H9 (cell line): ENCODE results near the gene CACNA1I. TPM values are rescaled to one million over a fixed set of nuclear protein-coding genes. Genes with fewer than 3 reads are reported as not detected.

ENCODE experiments used
- DNase-seq: peaks from one replicate; pipeline ENCODE4 v3.0.0-alpha.2; 2017
- H2AFZ ChIP-seq: one replicate; pipeline ENCODE4 v1.6.1; 2013; ENCODE audit warnings: mild to moderate bottlenecking, low read length, control low read depth, moderate library complexity
- H2AK5ac ChIP-seq: 2 replicates; pipeline ENCODE4 v1.6.1; 2013; ENCODE audit warnings: low read length, control low read depth, mixed read lengths; ENCODE audit not compliant: insufficient read length
- H2BK120ac ChIP-seq: one replicate; pipeline ENCODE4 v1.6.1; 2013; ENCODE audit warnings: low read depth, mild to moderate bottlenecking, low read length, control low read depth, inconsistent platforms; ENCODE audit not compliant: poor library complexity, severe bottlenecking
- H2BK12ac ChIP-seq: 2 replicates; pipeline ENCODE4 v1.6.1; 2013; ENCODE audit warnings: low read length, control low read depth, mixed read lengths, low read depth; ENCODE audit not compliant: insufficient read length
- H2BK15ac ChIP-seq: 2 replicates; pipeline ENCODE4 v1.6.1; 2013; ENCODE audit warnings: low read depth, low read length, control low read depth
- H2BK20ac ChIP-seq: one replicate; pipeline ENCODE4 v1.6.1; 2013; ENCODE audit warnings: low read depth, mild to moderate bottlenecking, low read length, control low read depth, inconsistent platforms; ENCODE audit not compliant: poor library complexity, severe bottlenecking
- H2BK5ac ChIP-seq: 2 replicates; pipeline ENCODE4 v1.6.1; 2013; ENCODE audit warnings: low read length, control low read depth, mixed read lengths; ENCODE audit not compliant: insufficient read length
- H3K14ac ChIP-seq: 2 replicates; pipeline ENCODE4 v1.6.1; 2013; ENCODE audit warnings: low read length, control low read depth; ENCODE audit not compliant: insufficient read depth
- H3K18ac ChIP-seq: 2 replicates; pipeline ENCODE4 v1.6.1; 2013; ENCODE audit warnings: low read depth, mild to moderate bottlenecking, mixed read lengths, low read length, control low read depth; ENCODE audit not compliant: insufficient read length
- H3K23ac ChIP-seq: 2 replicates; pipeline ENCODE4 v1.6.1; 2013; ENCODE audit warnings: low read length, control low read depth, mixed read lengths, low read depth; ENCODE audit not compliant: insufficient read length
- H3K23me2 ChIP-seq: 2 replicates; pipeline ENCODE4 v1.6.1; 2013; ENCODE audit warnings: low read depth, mild to moderate bottlenecking, mixed read lengths, low read length, control low read depth; ENCODE audit not compliant: insufficient read length, poor library complexity, severe bottlenecking
- H3K27ac ChIP-seq: 2 replicates; pipeline ENCODE4 v1.5.1; 2013; ENCODE audit warnings: low read length, control low read depth, mixed read lengths, low read depth; ENCODE audit not compliant: insufficient read length
- H3K27me3 ChIP-seq: 2 replicates; pipeline ENCODE4 v1.6.1; 2013; ENCODE audit warnings: low read length, control low read depth, inconsistent platforms; ENCODE audit not compliant: insufficient read depth
- H3K4ac ChIP-seq: 2 replicates; pipeline ENCODE4 v1.6.1; 2013; ENCODE audit warnings: low read depth, mild to moderate bottlenecking, control low read depth, inconsistent platforms, low read length, moderate library complexity
- H3K4me1 ChIP-seq: 2 replicates; pipeline ENCODE4 v1.6.1; 2013; ENCODE audit warnings: low read length, control low read depth, inconsistent platforms; ENCODE audit not compliant: insufficient read depth
- H3K4me2 ChIP-seq: 2 replicates; pipeline ENCODE4 v1.6.1; 2013; ENCODE audit warnings: low read length, control low read depth, mixed read lengths; ENCODE audit not compliant: insufficient read length, insufficient read depth
- H3K56ac ChIP-seq: 2 replicates; pipeline ENCODE4 v1.6.1; 2013; ENCODE audit warnings: low read depth, mild to moderate bottlenecking, mixed read lengths, low read length, control low read depth; ENCODE audit not compliant: insufficient read length
- H3K79me1 ChIP-seq: 2 replicates; pipeline ENCODE4 v1.6.1; 2013; ENCODE audit warnings: low read depth, mild to moderate bottlenecking, moderate library complexity, low read length, control low read depth, inconsistent platforms; ENCODE audit not compliant: insufficient read depth, poor library complexity, severe bottlenecking
- H3K79me2 ChIP-seq: 2 replicates; pipeline ENCODE4 v1.6.1; 2013; ENCODE audit warnings: low read length, control low read depth, inconsistent platforms; ENCODE audit not compliant: insufficient read depth
- H3K9ac ChIP-seq: 2 replicates; pipeline ENCODE4 v1.6.1; 2013; ENCODE audit warnings: low read length, control low read depth, mixed read lengths; ENCODE audit not compliant: insufficient read length; ENCODE audit errors: extremely low read depth
- H3K9me3 ChIP-seq: one replicate; pipeline ENCODE4 v1.6.1; 2013; ENCODE audit warnings: low read depth, low read length, inconsistent platforms; ENCODE audit not compliant: control insufficient read depth
- H3T11ph ChIP-seq: one replicate; pipeline ENCODE4 v1.6.1; 2013; ENCODE audit warnings: mild to moderate bottlenecking, low read length, control low read depth, inconsistent platforms
- H4K20me1 ChIP-seq: one replicate; pipeline ENCODE4 v1.6.1; 2013; ENCODE audit not compliant: control insufficient read depth, insufficient read length, insufficient read depth
- H4K5ac ChIP-seq: 2 replicates; pipeline ENCODE4 v1.6.1; 2013; ENCODE audit warnings: low read depth, mild to moderate bottlenecking, mixed read lengths, low read length, control low read depth; ENCODE audit not compliant: insufficient read length
- H4K8ac ChIP-seq: replicated peaks from 2 replicates; pipeline ENCODE4 v1.6.1; 2013; ENCODE audit warnings: low read length, control low read depth, mixed read lengths, low read depth; ENCODE audit not compliant: insufficient read length
- H4K91ac ChIP-seq: 2 replicates; pipeline ENCODE4 v1.6.1; 2013; ENCODE audit warnings: low read depth, mild to moderate bottlenecking, moderate library complexity, mixed read lengths, low read length, control low read depth; ENCODE audit not compliant: insufficient read length
- H3K27ac Mint-ChIP-seq, 3 experiments: 2 replicates in 2 of 3; 3 replicates in 1 of 3; pipeline ENCODE4 v1.8.0; 2020 to 2021; ENCODE audit warnings: mixed read lengths in 3 of 3, mild to moderate bottlenecking in 1 of 3, moderate library complexity in 1 of 3
- H3K27me3 Mint-ChIP-seq: 2 replicates; pipeline ENCODE4 v1.8.0; 2021; ENCODE audit warnings: low read depth, mild to moderate bottlenecking, moderate library complexity, mixed read lengths
- H3K36me3 Mint-ChIP-seq, 3 experiments: 2 replicates in 2 of 3; 3 replicates in 1 of 3; pipeline ENCODE4 v1.8.0; 2020 to 2021; ENCODE audit warnings: low read depth in 3 of 3, mixed read lengths in 3 of 3; ENCODE audit not compliant: insufficient read depth in 1 of 3
- H3K4me1 Mint-ChIP-seq, 2 experiments: 2 replicates each; pipeline ENCODE4 v1.8.0; 2020; ENCODE audit warnings: mixed read lengths in 2 of 2
- H3K4me3 Mint-ChIP-seq, 2 experiments: 2 replicates in 1 of 2; 3 replicates in 1 of 2; pipeline ENCODE4 v1.8.0; 2020 to 2021; ENCODE audit warnings: mild to moderate bottlenecking in 2 of 2, mixed read lengths in 2 of 2, moderate library complexity in 1 of 2
- H3K9me3 Mint-ChIP-seq, 2 experiments: 2 replicates in 1 of 2; 3 replicates in 1 of 2; pipeline ENCODE4 v1.8.0; 2020; ENCODE audit warnings: mild to moderate bottlenecking in 2 of 2, mixed read lengths in 2 of 2, moderate library complexity in 1 of 2
- WGBS: extraction: QIAGEN DNeasy Blood & Tissue Kit; methylation state at CpG from one replicate; pipeline ENCODE4 v1.1.7; 2013; ENCODE audit warnings: missing lambda C conversion rate, low lambda C conversion rate, mixed read lengths; ENCODE audit not compliant: insufficient read length; ENCODE audit errors: extremely low coverage; 5-methylcytosine and 5-hydroxymethylcytosine counted together
- total RNA-seq: library from RNA; stranded (reverse); gene quantifications from 2 replicates; pipeline ENCODE4 v1.2.1, GENCODE V29; 2021
- TF ChIP-seq, protein P1 (sequence below): fragments of 200-600 bp; sonication (generic); conservative IDR thresholded peaks from 3 replicates; pipeline ENCODE4 v1.8.0; 2021; ENCODE audit warnings: antibody characterized with exemption, mild to moderate bottlenecking

CACNA1I gene
- total RNA-seq, 1 experiment from 2014 or later, result 0.50 TPM

DNA sequence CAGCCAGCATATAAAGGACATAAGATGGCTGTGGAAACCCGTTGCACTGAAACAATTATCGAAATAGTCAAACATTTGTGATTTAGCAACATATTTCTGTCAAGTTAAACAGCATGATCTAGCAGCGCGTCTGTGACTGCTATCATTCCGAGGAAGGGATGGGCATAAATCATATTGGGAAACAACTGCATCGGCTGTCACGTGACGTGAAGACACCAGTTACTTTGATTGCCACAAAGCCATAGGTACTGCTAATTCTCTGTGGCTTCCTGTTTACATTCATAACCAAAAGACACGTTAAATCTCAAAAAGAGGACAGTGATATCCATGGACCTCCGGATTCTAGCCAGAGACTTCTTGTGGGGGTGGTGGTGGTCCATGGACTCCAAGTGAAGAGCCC is 87.8 kb downstream of the CACNA1I start:
- H3T11ph ChIP-seq, result no peak overlapping the region
- no peak overlapping the region for H2BK12ac ChIP-seq
- WGBS, result no CpG with 5 or more reads among the region's 10 CpGs
- H3K27ac Mint-ChIP-seq, result no peak overlapping the region
- peaks cover 4% of the 10 kb centered on the region; the same call in 1 of the 2 replicates for H3K27me3 ChIP-seq
- no peak overlapping the region for H3K23ac ChIP-seq
- H3K4me3 Mint-ChIP-seq, result no peak overlapping the region
- no peak overlapping the region for H3K4me2 ChIP-seq
- H3K4me1 ChIP-seq, result no peaks in the 10 kb centered on the region
- no peak overlapping the region for H4K8ac ChIP-seq
- H2BK5ac ChIP-seq, result no peak overlapping the region
- no peaks in the 10 kb centered on the region for H3K79me2 ChIP-seq
- H2BK15ac ChIP-seq, result no peak overlapping the region
- H3K27ac ChIP-seq, result no peak overlapping the region
- H3K79me1 ChIP-seq, result no peaks in the 10 kb centered on the region
- H3K4me1 Mint-ChIP-seq, result peaks cover 11 to 17% of the 10 kb centered on the region in 2 experiments
- H4K5ac ChIP-seq, result no peak overlapping the region
- no peak overlapping the region for H2BK120ac ChIP-seq
- no peak overlapping the region for H2BK20ac ChIP-seq
- H3K9me3 Mint-ChIP-seq, result no peaks in the 10 kb centered on the region; a peak in 1 of 5 replicates
- H4K20me1 ChIP-seq, result no peaks in the 10 kb centered on the region
- peaks cover 8% of the 10 kb centered on the region for H3K23me2 ChIP-seq
- no peaks in the 10 kb centered on the region for H3K36me3 Mint-ChIP-seq
- H3K56ac ChIP-seq, result no peak overlapping the region
- H2AK5ac ChIP-seq, result no peak overlapping the region
- H3K27me3 Mint-ChIP-seq, result peaks cover 66% of the 10 kb centered on the region
- no peak for DNase-seq
- H3K9me3 ChIP-seq, result no peaks in the 10 kb centered on the region
- no peak overlapping the region for H3K18ac ChIP-seq
- H3K9ac ChIP-seq, result no peak overlapping the region
- TF ChIP-seq, protein P1, sequence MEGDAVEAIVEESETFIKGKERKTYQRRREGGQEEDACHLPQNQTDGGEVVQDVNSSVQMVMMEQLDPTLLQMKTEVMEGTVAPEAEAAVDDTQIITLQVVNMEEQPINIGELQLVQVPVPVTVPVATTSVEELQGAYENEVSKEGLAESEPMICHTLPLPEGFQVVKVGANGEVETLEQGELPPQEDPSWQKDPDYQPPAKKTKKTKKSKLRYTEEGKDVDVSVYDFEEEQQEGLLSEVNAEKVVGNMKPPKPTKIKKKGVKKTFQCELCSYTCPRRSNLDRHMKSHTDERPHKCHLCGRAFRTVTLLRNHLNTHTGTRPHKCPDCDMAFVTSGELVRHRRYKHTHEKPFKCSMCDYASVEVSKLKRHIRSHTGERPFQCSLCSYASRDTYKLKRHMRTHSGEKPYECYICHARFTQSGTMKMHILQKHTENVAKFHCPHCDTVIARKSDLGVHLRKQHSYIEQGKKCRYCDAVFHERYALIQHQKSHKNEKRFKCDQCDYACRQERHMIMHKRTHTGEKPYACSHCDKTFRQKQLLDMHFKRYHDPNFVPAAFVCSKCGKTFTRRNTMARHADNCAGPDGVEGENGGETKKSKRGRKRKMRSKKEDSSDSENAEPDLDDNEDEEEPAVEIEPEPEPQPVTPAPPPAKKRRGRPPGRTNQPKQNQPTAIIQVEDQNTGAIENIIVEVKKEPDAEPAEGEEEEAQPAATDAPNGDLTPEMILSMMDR, result no peak
- no peak overlapping the region for H3K14ac ChIP-seq
- H4K91ac ChIP-seq, result no peak overlapping the region
- no peak overlapping the region for H2AFZ ChIP-seq
- H3K4ac ChIP-seq, result no peak overlapping the region
